Measurements from ENCODE around the gene SMG6. TPM values are rescaled to one million over a fixed set of nuclear protein-coding genes. Genes with fewer than 3 reads are reported as not detected.

SMG6 gene
- total RNA-seq, 6 donors from 2014 or later = 29.9 to 126 (median 30.5) TPM

DNA sequence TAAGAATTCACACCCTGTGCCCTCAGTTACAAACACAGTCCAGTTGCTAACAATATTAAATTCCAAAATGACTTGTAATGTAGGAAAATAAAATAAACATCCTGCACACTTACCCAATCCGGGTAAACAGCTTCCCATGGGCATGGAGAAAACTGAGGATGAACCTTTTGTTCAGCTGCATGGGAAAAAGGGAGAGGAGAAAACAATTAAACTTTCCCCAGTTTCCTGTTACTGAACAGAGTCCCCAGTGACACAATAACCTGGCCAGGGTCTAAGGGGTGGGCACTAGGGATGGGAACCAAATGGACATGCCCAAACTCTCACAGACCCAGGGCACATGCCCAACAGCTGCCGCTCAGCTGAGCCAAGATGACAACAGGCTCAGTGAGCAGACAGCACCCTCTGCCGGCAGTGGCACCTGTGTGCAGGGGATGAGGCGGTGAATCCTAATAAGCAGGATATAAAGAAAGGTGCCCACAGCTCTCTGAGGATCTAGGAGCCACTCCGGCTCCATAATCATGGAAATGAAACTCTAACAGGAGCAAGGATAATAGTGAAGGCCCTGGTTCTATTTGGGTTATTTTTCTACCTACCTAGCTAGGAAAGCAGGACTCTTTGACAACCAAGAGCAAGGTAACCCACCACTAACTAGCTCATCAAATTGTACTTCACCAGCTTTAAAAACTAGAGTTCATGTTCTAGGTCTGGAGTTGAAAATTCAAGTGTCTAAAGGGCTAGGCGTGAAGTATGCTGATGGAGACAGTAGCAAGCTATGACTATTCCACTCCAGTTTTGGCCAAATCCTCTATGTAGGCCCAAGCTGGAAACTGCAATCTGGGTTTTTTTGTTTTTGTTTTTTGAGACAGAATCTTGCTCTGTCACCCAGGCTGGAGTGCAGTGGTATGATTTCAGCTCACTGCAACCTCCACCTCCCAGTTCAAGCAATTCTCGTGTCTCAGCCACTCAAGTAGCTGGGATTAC, 58.8 kb downstream of the SMG6 start:
- Histone ChIP-seq H3K9me3 (no peaks in the 10 kb centered on the region), H3K36me3 (peaks cover 0 to 21% (median 10%) of the 10 kb centered on the region in 4 donors), H3K4me3 (no peak overlapping the region), H3K27ac (peak overlapping the region; percentile 49 to 79 (median 59)), H3K4me1 (peaks cover 9 to 21% (median 13%) of the 10 kb centered on the region in 4 donors), H3K27me3 (no peaks in the 10 kb centered on the region)
- 29 to 32% methylated on average over 7 of the region's 7 CpGs for WGBS, 2 donors
- DNase-seq (peak; percentile 83 to 85), ATAC-seq (ENCODE audit: low FRiP score in 2 of 2) (peak; percentile 91 to 95)
- peak in 1 of 4 donors; percentile 65 for TF ChIP-seq EP300 (IDR thresholded peaks at IDR 0.05)
- TF ChIP-seq POLR2A (IDR thresholded peaks at IDR 0.05) = no peak
- TF ChIP-seq POLR2AphosphoS5 (IDR thresholded peaks at IDR 0.05) = peak; percentile 53 to 78
- TF ChIP-seq, protein P1, sequence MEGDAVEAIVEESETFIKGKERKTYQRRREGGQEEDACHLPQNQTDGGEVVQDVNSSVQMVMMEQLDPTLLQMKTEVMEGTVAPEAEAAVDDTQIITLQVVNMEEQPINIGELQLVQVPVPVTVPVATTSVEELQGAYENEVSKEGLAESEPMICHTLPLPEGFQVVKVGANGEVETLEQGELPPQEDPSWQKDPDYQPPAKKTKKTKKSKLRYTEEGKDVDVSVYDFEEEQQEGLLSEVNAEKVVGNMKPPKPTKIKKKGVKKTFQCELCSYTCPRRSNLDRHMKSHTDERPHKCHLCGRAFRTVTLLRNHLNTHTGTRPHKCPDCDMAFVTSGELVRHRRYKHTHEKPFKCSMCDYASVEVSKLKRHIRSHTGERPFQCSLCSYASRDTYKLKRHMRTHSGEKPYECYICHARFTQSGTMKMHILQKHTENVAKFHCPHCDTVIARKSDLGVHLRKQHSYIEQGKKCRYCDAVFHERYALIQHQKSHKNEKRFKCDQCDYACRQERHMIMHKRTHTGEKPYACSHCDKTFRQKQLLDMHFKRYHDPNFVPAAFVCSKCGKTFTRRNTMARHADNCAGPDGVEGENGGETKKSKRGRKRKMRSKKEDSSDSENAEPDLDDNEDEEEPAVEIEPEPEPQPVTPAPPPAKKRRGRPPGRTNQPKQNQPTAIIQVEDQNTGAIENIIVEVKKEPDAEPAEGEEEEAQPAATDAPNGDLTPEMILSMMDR (IDR thresholded peaks at IDR 0.05) = peak; percentile 89 to 97 (median 96)

GRCh38 chr17:2243953-2244352, 59.6 kb downstream of the SMG6 start:
- 82 to 91% methylated on average over 5 of the region's 5 CpGs for WGBS, 2 donors
- H3K4me3 ChIP-seq = no peak overlapping the region
- H3K36me3 ChIP-seq = peaks cover 0 to 16% (median 7%) of the 10 kb centered on the region in 4 donors
- H3K4me1 ChIP-seq = peaks cover 9 to 21% (median 13%) of the 10 kb centered on the region in 4 donors
- H3K27ac ChIP-seq = peak overlapping the region; percentile 49 to 79 (median 58)
- no peak for ATAC-seq (ENCODE audit: low FRiP score in 2 of 2)
- no peaks in the 10 kb centered on the region for H3K27me3 ChIP-seq
- DNase-seq = no peak
- H3K9me3 ChIP-seq = no peaks in the 10 kb centered on the region
- TF ChIP-seq, protein P1 (IDR thresholded peaks at IDR 0.05) = no peak
- TF ChIP-seq POLR2AphosphoS5 (IDR thresholded peaks at IDR 0.05) (no peak), POLR2A (IDR thresholded peaks at IDR 0.05) (peak in 1 of 4 donors; percentile 8), EP300 (IDR thresholded peaks at IDR 0.05) (no peak)

GRCh38 chr17:2241823-2242222, 61.8 kb downstream of the SMG6 start:
- peaks cover 23 to 30% (median 25%) of the 10 kb centered on the region in 4 donors for H3K4me1 ChIP-seq

DNA sequence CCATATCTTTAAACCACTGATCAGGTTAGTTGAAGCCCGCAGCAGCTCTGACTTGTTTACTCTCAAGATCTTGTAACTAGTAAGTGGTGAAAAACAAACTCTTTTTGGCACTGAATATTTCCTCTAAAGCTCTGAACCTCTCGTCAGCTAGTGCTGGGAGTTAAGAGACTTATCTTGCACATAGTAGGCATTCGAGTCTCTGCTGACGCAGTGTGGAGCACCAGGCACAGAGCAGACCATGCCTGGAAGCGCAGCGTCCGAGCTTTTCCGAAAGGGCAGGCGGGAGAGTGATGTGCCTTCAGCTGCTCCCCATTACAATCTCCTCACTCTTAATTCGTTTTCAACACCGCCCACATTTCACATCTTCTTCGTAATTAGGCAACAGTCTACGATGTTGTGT, 63.0 kb downstream of the SMG6 start:
- no peaks in the 10 kb centered on the region for H3K9me3 ChIP-seq
- TF ChIP-seq EP300 (IDR thresholded peaks at IDR 0.05) = no peak
- no peak for TF ChIP-seq POLR2AphosphoS5 (IDR thresholded peaks at IDR 0.05)
- TF ChIP-seq, protein P1 (IDR thresholded peaks at IDR 0.05) = no peak
- no peak for TF ChIP-seq POLR2A (IDR thresholded peaks at IDR 0.05)
- no peak overlapping the region for H3K4me3 ChIP-seq
- peaks cover 0 to 18% (median 8%) of the 10 kb centered on the region in 4 donors for H3K36me3 ChIP-seq
- ATAC-seq (ENCODE audit: low FRiP score in 2 of 2) (no peak), DNase-seq (no peak)
- peak overlapping the region in 3 of 4 donors; percentile 28 to 55 (median 48) for H3K27ac ChIP-seq
- peaks cover 23 to 39% (median 32%) of the 10 kb centered on the region in 4 donors for H3K4me1 ChIP-seq
- WGBS, 2 donors = 69 to 72% methylated on average over 13 of the region's 13 CpGs
- no peaks in the 10 kb centered on the region for H3K27me3 ChIP-seq

More at GRCh38 chr17:2241823-2242222, 61.8 kb downstream of the SMG6 start:
- Histone ChIP-seq H3K4me3 (no peak overlapping the region), H3K27ac (peak overlapping the region in 1 of 4 donors; percentile 22), H3K27me3 (no peaks in the 10 kb centered on the region), H3K36me3 (peaks cover 0 to 16% (median 7%) of the 10 kb centered on the region in 4 donors), H3K9me3 (no peaks in the 10 kb centered on the region)
- TF ChIP-seq, protein P1 (IDR thresholded peaks at IDR 0.05) = no peak
- TF ChIP-seq POLR2A (IDR thresholded peaks at IDR 0.05) = no peak
- DNase-seq (no peak), ATAC-seq (ENCODE audit: low FRiP score in 2 of 2) (no peak)
- WGBS, 2 donors = 75 to 77% methylated on average over 5 of the region's 5 CpGs

Data from upper lobe of left lung (tissue), 6 donors.